ENCODE measurements around the gene C16orf74. TPM values are rescaled to one million over a fixed set of nuclear protein-coding genes. Genes with fewer than 3 reads are reported as not detected.

Gene C16orf74
- total and polyA plus RNA-seq, 10 donors = 12.1 to 107 (median 19.3) TPM

- intact Hi-C loops (cut with DNase I; ENCODE audit: low total_unique reads) = no loop called here
- peak overlapping the region in 5 of 8 donors; percentile 3 to 87 (median 80) for H3K27ac ChIP-seq
- peaks cover 0 to 51% (median 15%) of the 10 kb centered on the region in 7 donors for H3K27me3 ChIP-seq (replicated peaks in 1 of 7)
- no peak for DNase-seq
- peak in 1 of 3 donors; percentile 30 for TF ChIP-seq POLR2AphosphoS5 (IDR thresholded peaks at IDR 0.05)
- peak in 1 of 11 experiments; percentile 20 for TF ChIP-seq CTCF (IDR thresholded peaks at IDR 0.05 in 8 of 11, conservative IDR thresholded peaks at IDR 0.05 in 3 of 11)
- no peak for TF ChIP-seq POLR2A (IDR thresholded peaks at IDR 0.05)
- no peaks in the 10 kb centered on the region for H3K9me3 ChIP-seq
- no peak overlapping the region for H3K4me3 ChIP-seq
- 58 to 69% (median 66%) methylated on average over 17 to 21 of the region's 21 CpGs for WGBS, 5 donors
- H3K36me3 ChIP-seq = no peaks in the 10 kb centered on the region
- peaks cover 29 to 97% (median 81%) of the 10 kb centered on the region in 6 donors for H3K4me1 ChIP-seq
Observed at GRCh38 chr16:85752511-85753420, 1.9 kb upstream of the C16orf74 start.

GRCh38 chr16:85751698-85752501 lies 1.0 kb upstream of the C16orf74 start:
- Histone ChIP-seq H3K36me3 (no peaks in the 10 kb centered on the region), H3K27me3 (replicated peaks in 1 of 7) (peaks cover 0 to 51% (median 15%) of the 10 kb centered on the region in 7 donors), H3K4me3 (peak overlapping the region in 6 of 8 donors; percentile 66 to 82 (median 71)), H3K4me1 (peaks cover 29 to 98% (median 86%) of the 10 kb centered on the region in 6 donors), H3K9me3 (no peaks in the 10 kb centered on the region), H3K27ac (peak overlapping the region in 4 of 8 donors; percentile 34 to 87 (median 82))
- WGBS, 5 donors = 29 to 43% (median 41%) methylated on average over 8 to 15 of the region's 15 CpGs
- no peak for DNase-seq
- intact Hi-C loops (cut with DNase I; ENCODE audit: low total_unique reads) = no loop called here
- TF ChIP-seq POLR2AphosphoS5 (IDR thresholded peaks at IDR 0.05) = no peak
- TF ChIP-seq CTCF (IDR thresholded peaks at IDR 0.05 in 8 of 11, conservative IDR thresholded peaks at IDR 0.05 in 3 of 11) = no peak
- no peak for TF ChIP-seq POLR2A (IDR thresholded peaks at IDR 0.05)

GRCh38 chr16:85750146-85750826 lies 610 bp downstream of the C16orf74 start:
- peak in 1 of 11 experiments; percentile 11 for TF ChIP-seq CTCF (IDR thresholded peaks at IDR 0.05 in 8 of 11, conservative IDR thresholded peaks at IDR 0.05 in 3 of 11)
- TF ChIP-seq POLR2AphosphoS5 (IDR thresholded peaks at IDR 0.05) = peak; percentile 46 to 74 (median 60)
- no peak for TF ChIP-seq POLR2A (IDR thresholded peaks at IDR 0.05)
- H3K27ac ChIP-seq = peak overlapping the region in 7 of 8 donors; percentile 7 to 87 (median 70)
- 0 to 2% (median 2%) methylated on average over 32 to 51 of the region's 51 CpGs for WGBS, 5 donors
- peak; percentile 90 for DNase-seq
- intact Hi-C loops (cut with DNase I; ENCODE audit: low total_unique reads) = no loop called here
- no peaks in the 10 kb centered on the region for H3K36me3 ChIP-seq
- H3K4me1 ChIP-seq = peaks cover 29 to 95% (median 84%) of the 10 kb centered on the region in 6 donors
- H3K9me3 ChIP-seq = no peaks in the 10 kb centered on the region
- peak overlapping the region; percentile 52 to 82 (median 69) for H3K4me3 ChIP-seq
- H3K27me3 ChIP-seq (replicated peaks in 1 of 7) = peaks cover 0 to 51% (median 15%) of the 10 kb centered on the region in 7 donors
